ENCODE data around the gene CFAP73.
A peak's percentile ranks its signal among the peaks of the same experiment; 100 is the strongest.
"Not testable (repeated sequence)": the region's sequence is repeated elsewhere in the genome, so short reads cannot be mapped to it uniquely, and the experiment has no call there.

Gene CFAP73

GRCh38 chr12:113189361-113189760, 39.8 kb downstream of the CFAP73 start:
- no peak for DNase-seq (ENCODE audit: low read depth, low spot score)

GRCh38 chr12:113190761-113191160, 41.2 kb downstream of the CFAP73 start:
- no peak for DNase-seq (ENCODE audit: low read depth, low spot score)

GRCh38 chr12:113191227-113191626, 41.7 kb downstream of the CFAP73 start:
- DNase-seq (ENCODE audit: low read depth, low spot score): no peak

- DNase-seq (ENCODE audit: low read depth, low spot score): peak; percentile 61
Observed at GRCh38 chr12:113194971-113195391, 45.5 kb downstream of the CFAP73 start.

- DNase-seq (ENCODE audit: low read depth, low spot score): no peak
Observed at GRCh38 chr12:113195598-113195997, 46.1 kb downstream of the CFAP73 start.

- DNase-seq (ENCODE audit: low read depth, low spot score): no peak
Observed at GRCh38 chr12:113196582-113196981, 47.1 kb downstream of the CFAP73 start.

GRCh38 chr12:113196990-113197389, 47.5 kb downstream of the CFAP73 start:
- DNase-seq (ENCODE audit: low read depth, low spot score): no peak

GRCh38 chr12:113197518-113198077, 48.1 kb downstream of the CFAP73 start:
- no peak for DNase-seq (ENCODE audit: low read depth, low spot score)

GRCh38 chr12:113198296-113198695, 48.8 kb downstream of the CFAP73 start:
- DNase-seq (ENCODE audit: low read depth, low spot score): no peak

GRCh38 chr12:113200021-113200797, 50.7 kb downstream of the CFAP73 start:
- no peak for DNase-seq (ENCODE audit: low read depth, low spot score)

- DNase-seq (ENCODE audit: low read depth, low spot score): no peak
Observed at GRCh38 chr12:113201187-113202177, 52.0 kb downstream of the CFAP73 start.

GRCh38 chr12:113202300-113203075, 53.0 kb downstream of the CFAP73 start:
- no peak for DNase-seq (ENCODE audit: low read depth, low spot score)

- DNase-seq (ENCODE audit: low read depth, low spot score): no peak
Observed at GRCh38 chr12:113203852-113204760, 54.6 kb downstream of the CFAP73 start.

GRCh38 chr12:113204804-113205203, 55.3 kb downstream of the CFAP73 start:
- DNase-seq (ENCODE audit: low read depth, low spot score): no peak

GRCh38 chr12:113206802-113207201, 57.3 kb downstream of the CFAP73 start:
- not testable (repeated sequence) for DNase-seq (ENCODE audit: low read depth, low spot score)

- no peak for DNase-seq (ENCODE audit: low read depth, low spot score)
Observed at GRCh38 chr12:113207613-113208040, 58.1 kb downstream of the CFAP73 start.

- no peak for DNase-seq (ENCODE audit: low read depth, low spot score)
Observed at GRCh38 chr12:113208041-113208934, 58.8 kb downstream of the CFAP73 start.
